ENCODE data around the gene GJA1. TPM values are rescaled to one million over a fixed set of nuclear protein-coding genes. Genes with fewer than 3 reads are reported as not detected.

Gene GJA1
- total and polyA plus RNA-seq, 2 of the 13 experiments (the other 11 are each of a cell fraction or from before 2014, with no cell fraction given), result not detected

DNA sequence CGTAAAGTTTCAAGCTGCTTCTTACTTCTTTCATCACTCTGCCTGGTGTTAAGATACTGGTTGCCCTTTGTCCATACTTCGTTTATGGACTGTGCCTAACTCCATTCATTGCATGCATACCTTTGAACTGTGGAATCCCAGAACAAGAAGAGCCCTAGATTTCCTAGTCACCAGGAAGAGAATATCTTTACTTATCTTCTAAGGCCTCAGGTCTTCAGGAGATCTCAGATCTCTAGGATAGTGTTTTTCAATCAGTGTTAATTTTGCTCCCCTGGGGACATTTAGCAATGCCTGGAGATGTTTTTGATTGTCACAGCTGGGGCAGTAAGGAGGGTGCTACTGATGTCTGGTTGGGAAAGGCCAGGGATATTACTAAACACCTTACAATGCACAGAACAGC is 35.5 kb upstream of the GJA1 start:
- intact Hi-C loops (cut with micrococcal nuclease; ENCODE audit: unreplicated experiment) (loop anchor here (1.0 to 5.0 kb wide), 3 partner anchors 68 to 345 kb away; partner anchors contain the start of gene TBC1D32), in situ Hi-C loops (cut with HindIII; ENCODE audit: extremely low pct_ligation_motif_present, low pct_unique_long_range_greater_than_20kb) (no loop called here)
- no TSS peak for BruUV-seq (replicated peaks)
- H3K27me3 ChIP-seq (ENCODE audit: control insufficient read depth in 1 of 2, insufficient read depth in 2 of 2, low read length in 2 of 2), result peaks cover 0 to 9% of the 10 kb centered on the region in 2 experiments; a peak in 1 of 5 replicates
- no peaks in the 10 kb centered on the region for H3K79me2 ChIP-seq (ENCODE audit: insufficient read depth, low read length)
- no peak overlapping the region for H3K4me3 ChIP-seq (replicated peaks in 1 of 3; ENCODE audit: insufficient read depth in 1 of 3, low read depth in 2 of 3, low read length in 3 of 3)
- ATAC-seq (no peak; the same call in 1 of the 3 replicates), FAIRE-seq (no peak), DNase-seq (ENCODE audit: low spot score) (no peak)
- H3K9me3 ChIP-seq (ENCODE audit: low read length), result no peaks in the 10 kb centered on the region
- no peaks in the 10 kb centered on the region for H4K20me1 ChIP-seq (ENCODE audit: insufficient read depth, low read length)
- H3K4me1 ChIP-seq (ENCODE audit: insufficient read depth, low read length), result no peaks in the 10 kb centered on the region
- no peak for TF ChIP-seq CCAR2 (optimal IDR thresholded peaks at IDR 0.05; ENCODE audit: low read depth, low read length)
- TF ChIP-seq SRY (CRISPR knock-in tag; IDR thresholded peaks at IDR 0.05), result no peak
- TF ChIP-seq ZNF7 (CRISPR knock-in tag; IDR thresholded peaks at IDR 0.05), result no peak
- TF ChIP-seq KLF12 (CRISPR knock-in tag; IDR thresholded peaks at IDR 0.05; ENCODE audit: borderline replicate concordance), result no peak
- no peak for TF ChIP-seq HNRNPUL1 (IDR thresholded peaks at IDR 0.05; ENCODE audit: low read depth, low read length)
- no peak for TF ChIP-seq KAT8 (CRISPR knock-in tag; IDR thresholded peaks at IDR 0.05)
- TF ChIP-seq, protein P1, sequence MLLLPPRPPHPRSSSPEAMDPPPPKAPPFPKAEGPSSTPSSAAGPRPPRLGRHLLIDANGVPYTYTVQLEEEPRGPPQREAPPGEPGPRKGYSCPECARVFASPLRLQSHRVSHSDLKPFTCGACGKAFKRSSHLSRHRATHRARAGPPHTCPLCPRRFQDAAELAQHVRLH (CRISPR knock-in tag; IDR thresholded peaks at IDR 0.05; ENCODE audit: borderline replicate concordance, low read depth), result no peak
- TF ChIP-seq, protein P2, sequence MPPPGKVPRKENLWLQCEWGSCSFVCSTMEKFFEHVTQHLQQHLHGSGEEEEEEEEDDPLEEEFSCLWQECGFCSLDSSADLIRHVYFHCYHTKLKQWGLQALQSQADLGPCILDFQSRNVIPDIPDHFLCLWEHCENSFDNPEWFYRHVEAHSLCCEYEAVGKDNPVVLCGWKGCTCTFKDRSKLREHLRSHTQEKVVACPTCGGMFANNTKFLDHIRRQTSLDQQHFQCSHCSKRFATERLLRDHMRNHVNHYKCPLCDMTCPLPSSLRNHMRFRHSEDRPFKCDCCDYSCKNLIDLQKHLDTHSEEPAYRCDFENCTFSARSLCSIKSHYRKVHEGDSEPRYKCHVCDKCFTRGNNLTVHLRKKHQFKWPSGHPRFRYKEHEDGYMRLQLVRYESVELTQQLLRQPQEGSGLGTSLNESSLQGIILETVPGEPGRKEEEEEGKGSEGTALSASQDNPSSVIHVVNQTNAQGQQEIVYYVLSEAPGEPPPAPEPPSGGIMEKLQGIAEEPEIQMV (CRISPR knock-in tag; IDR thresholded peaks at IDR 0.05; ENCODE audit: low read depth), result no peak
- TF ChIP-seq MEIS2 (CRISPR knock-in tag; IDR thresholded peaks at IDR 0.05), result no peak
- TF ChIP-seq, protein P3, sequence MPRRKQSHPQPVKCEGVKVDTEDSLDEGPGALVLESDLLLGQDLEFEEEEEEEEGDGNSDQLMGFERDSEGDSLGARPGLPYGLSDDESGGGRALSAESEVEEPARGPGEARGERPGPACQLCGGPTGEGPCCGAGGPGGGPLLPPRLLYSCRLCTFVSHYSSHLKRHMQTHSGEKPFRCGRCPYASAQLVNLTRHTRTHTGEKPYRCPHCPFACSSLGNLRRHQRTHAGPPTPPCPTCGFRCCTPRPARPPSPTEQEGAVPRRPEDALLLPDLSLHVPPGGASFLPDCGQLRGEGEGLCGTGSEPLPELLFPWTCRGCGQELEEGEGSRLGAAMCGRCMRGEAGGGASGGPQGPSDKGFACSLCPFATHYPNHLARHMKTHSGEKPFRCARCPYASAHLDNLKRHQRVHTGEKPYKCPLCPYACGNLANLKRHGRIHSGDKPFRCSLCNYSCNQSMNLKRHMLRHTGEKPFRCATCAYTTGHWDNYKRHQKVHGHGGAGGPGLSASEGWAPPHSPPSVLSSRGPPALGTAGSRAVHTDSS (CRISPR knock-in tag; conservative IDR thresholded peaks at IDR 0.05), result no peak
- no peak for TF ChIP-seq XRCC5 (optimal IDR thresholded peaks at IDR 0.05; ENCODE audit: low read length)
- no peak for TF ChIP-seq ATF7-NPFF (CRISPR knock-in tag; IDR thresholded peaks at IDR 0.05; ENCODE audit: low read depth)
- 3% methylated on average over 2 of the region's 2 CpGs for WGBS (ENCODE audit: low lambda C conversion rate)
- ChIA-PET POLR2A (no interaction called here), CTCF (ENCODE audit: low intra/inter-chr PET ratio, low total read pairs) (interaction anchor here (1.2 to 1.4 kb wide), 2 partner anchors 81 to 344 kb away, joined by 3 to 4 read pairs; no protein-coding TSS in a partner anchor)
- no peak overlapping the region for H3K27ac ChIP-seq (ENCODE audit: extremely low read length, insufficient read depth, low read length)
- H3K9ac ChIP-seq (ENCODE audit: insufficient read depth, low read depth, low read length), result no peak overlapping the region
- H2AFZ ChIP-seq (ENCODE audit: low read length), result no peak overlapping the region
- H3K36me3 ChIP-seq (replicated peaks in 1 of 2; ENCODE audit: control insufficient read depth in 1 of 2, insufficient read depth in 2 of 2, low read length in 2 of 2), result no peaks in the 10 kb centered on the region
- no peak overlapping the region for H3K4me2 ChIP-seq (ENCODE audit: low read depth, low read length)
